Liver (tissue), 9 donors: ENCODE measurements around the gene TNRC6B. TPM values are rescaled to one million over a fixed set of nuclear protein-coding genes. Genes with fewer than 3 reads are reported as not detected.
"Not testable (repeated sequence)": the region's sequence is repeated elsewhere in the genome, so short reads cannot be mapped to it uniquely, and the experiment has no call there.

Source experiments
- DNase-seq: peaks from one replicate; pipeline ENCODE4 v3.0.0-alpha.2; 2017; ENCODE audit warnings: low spot score
- H3K27ac ChIP-seq, 2 donors: one replicate each; pipeline ENCODE4 v1.7.0; 2013; ENCODE audit warnings: inconsistent platforms in 2 of 2, low read length in 2 of 2, control low read depth in 1 of 2, low read depth in 1 of 2, mild to moderate bottlenecking in 1 of 2
- H3K27me3 ChIP-seq, 4 donors: one replicate each; pipeline versions ENCODE4 v1.6.1 to v1.7.0; 2013; ENCODE audit warnings: low read length in 3 of 4, inconsistent platforms in 1 of 4, mild to moderate bottlenecking in 1 of 4, moderate library complexity in 1 of 4; ENCODE audit not compliant: control insufficient read depth in 4 of 4, insufficient read depth in 4 of 4
- H3K36me3 ChIP-seq, 4 donors: one replicate each; pipeline versions ENCODE4 v1.6.1 to v1.7.0; 2013; ENCODE audit warnings: low read length in 3 of 4, mild to moderate bottlenecking in 3 of 4, low read depth in 1 of 4, moderate library complexity in 1 of 4; ENCODE audit not compliant: control insufficient read depth in 4 of 4, insufficient read depth in 3 of 4
- H3K4me1 ChIP-seq, 4 donors: one replicate each; pipeline versions ENCODE4 v1.6.1 to v1.7.0; 2013; ENCODE audit warnings: low read length in 3 of 4, mild to moderate bottlenecking in 3 of 4, moderate library complexity in 1 of 4; ENCODE audit not compliant: control insufficient read depth in 4 of 4, insufficient read depth in 4 of 4
- H3K4me3 ChIP-seq, 3 donors: one replicate each; pipeline versions ENCODE4 v1.6.1 to v1.7.0; 2013; ENCODE audit warnings: low read length in 3 of 3, control low read depth in 1 of 3, low read depth in 1 of 3, mild to moderate bottlenecking in 1 of 3
- H3K9ac ChIP-seq, 2 donors: one replicate each; pipeline ENCODE4 v1.7.0; 2013; ENCODE audit warnings: low read length in 2 of 2, mild to moderate bottlenecking in 2 of 2, moderate library complexity in 2 of 2, control low read depth in 1 of 2, low read depth in 1 of 2
- H3K9me3 ChIP-seq, 4 donors: one replicate each; pipeline versions ENCODE4 v1.6.1 to v1.7.0; 2013; ENCODE audit warnings: low read length in 3 of 4; ENCODE audit not compliant: control insufficient read depth in 4 of 4
- ATF3 ChIP-seq: IDR thresholded peaks from 2 replicates; pipeline ENCODE4 v1.6.1; 2016; ENCODE audit warnings: antibody characterized with exemption
- FOXA1 ChIP-seq: IDR thresholded peaks from 2 replicates; pipeline ENCODE4 v1.6.1; 2016; ENCODE audit warnings: antibody characterized with exemption
- FOXA2 ChIP-seq: IDR thresholded peaks from 2 replicates; pipeline ENCODE4 v1.6.1; 2016; ENCODE audit warnings: antibody characterized with exemption
- GABPA ChIP-seq, 2 donors: IDR thresholded peaks in 1 of 2; conservative IDR thresholded peaks in 1 of 2; 2 replicates each; pipeline ENCODE4 v1.6.1; 2016; ENCODE audit warnings: antibody characterized with exemption in 2 of 2, mild to moderate bottlenecking in 1 of 2, moderate library complexity in 1 of 2
- HNF4A ChIP-seq, 2 donors: conservative IDR thresholded peaks; 2 replicates each; pipeline ENCODE4 v1.6.1; 2016; ENCODE audit warnings: antibody characterized with exemption in 2 of 2, mild to moderate bottlenecking in 2 of 2
- HNF4G ChIP-seq: IDR thresholded peaks from 2 replicates; pipeline ENCODE4 v1.6.1; 2016; ENCODE audit warnings: antibody characterized with exemption
- JUND ChIP-seq, 2 donors: IDR thresholded peaks; 2 replicates each; pipeline ENCODE4 v1.6.1; 2016; ENCODE audit warnings: antibody characterized with exemption in 2 of 2
- NR2F2 ChIP-seq: IDR thresholded peaks from 2 replicates; pipeline ENCODE4 v1.6.1; 2016; ENCODE audit warnings: antibody characterized with exemption
- RAD21 ChIP-seq, 2 donors: IDR thresholded peaks; 2 replicates each; pipeline ENCODE4 v1.6.1; 2016; ENCODE audit warnings: antibody characterized with exemption in 2 of 2, mild to moderate bottlenecking in 2 of 2
- RXRA ChIP-seq, 2 donors: IDR thresholded peaks; 2 replicates each; pipeline ENCODE4 v1.6.1; 2017 to 2018; ENCODE audit warnings: antibody characterized with exemption in 2 of 2, mild to moderate bottlenecking in 1 of 2
- SP1 ChIP-seq: IDR thresholded peaks from 2 replicates; pipeline ENCODE4 v1.6.1; 2018; ENCODE audit warnings: antibody characterized with exemption, mild to moderate bottlenecking
- TAF1 ChIP-seq: conservative IDR thresholded peaks from 2 replicates; pipeline ENCODE4 v1.6.1; 2016; ENCODE audit warnings: antibody characterized with exemption, mild to moderate bottlenecking
- YY1 ChIP-seq: IDR thresholded peaks from 2 replicates; pipeline ENCODE4 v1.6.1; 2016; ENCODE audit warnings: antibody characterized with exemption, mild to moderate bottlenecking
- WGBS: extraction: QIAGEN DNeasy Blood & Tissue Kit; methylation state at CpG from one replicate; pipeline ENCODE4 v1.1.7; 2013; 5-methylcytosine and 5-hydroxymethylcytosine counted together
- polyA plus RNA-seq, 2 donors: library from polyadenylated mRNA; stranded (reverse) in 1 of 2; unstranded in 1 of 2; fragments of 200-250 nt in 1 of 2; fragments of >200 nt in 1 of 2; fragmentation: Nextera tagmentation in 1 of 2; extraction: Ambion mirVana in 1 of 2; gene quantifications; one replicate each; pipeline versions ENCODE4 v1.2.1 to v1.2.3, GENCODE V29; 2013 to 2015
- total RNA-seq, 2 donors: library from RNA; depleted of rRNA; stranded (reverse); fragments of >200 nt; gene quantifications; one replicate each; pipeline ENCODE4 v1.2.3, GENCODE V29; 2014
- TF ChIP-seq, protein P1 (sequence below): IDR thresholded peaks from 2 replicates; pipeline ENCODE4 v1.6.1; 2016; ENCODE audit warnings: antibody characterized with exemption
- TF ChIP-seq, protein P2 (sequence below): IDR thresholded peaks from 2 replicates; pipeline ENCODE4 v1.6.1; 2016; ENCODE audit warnings: antibody characterized with exemption, mild to moderate bottlenecking
- TF ChIP-seq, protein P3 (sequence below): IDR thresholded peaks from 2 replicates; pipeline ENCODE4 v1.6.1; 2016; ENCODE audit warnings: antibody characterized with exemption
- TF ChIP-seq, protein P4 (sequence below): fragments of 150-350 bp; IDR thresholded peaks from 2 replicates; pipeline ENCODE4 v1.5.1; 2017; ENCODE audit warnings: improper control_type of control experiment, low read depth, low read length; ENCODE audit not compliant: missing input control
- donor health status: healthy.
- donor health status: healthy.
- donor health status: healthy.
- donor health status: healthy.
- donor health status: healthy.

Gene TNRC6B
- total and polyA plus RNA-seq, 4 donors, result 4.6 to 39.1 (median 26.4) TPM

GRCh38 chr22:40183603-40184002, 5.9 kb downstream of the TNRC6B start:
- H3K27me3 ChIP-seq, H3K9ac ChIP-seq, H3K4me3 ChIP-seq, H3K36me3 ChIP-seq, DNase-seq, H3K9me3 ChIP-seq: not testable (repeated sequence)
- H3K4me1 ChIP-seq, result peaks cover 24 to 77% (median 65%) of the 10 kb centered on the region in 4 donors
- peak in 1 of 2 donors; percentile 14 for TF ChIP-seq JUND (IDR thresholded peaks at IDR 0.05)
- TF ChIP-seq RXRA (IDR thresholded peaks at IDR 0.05), result peak in 1 of 2 donors; percentile 41
- TF ChIP-seq HNF4A (conservative IDR thresholded peaks at IDR 0.05), result peak; percentile 31 to 42
- 46% methylated on average over 13 of the region's 13 CpGs for WGBS
- peak overlapping the region; percentile 45 to 72 for H3K27ac ChIP-seq

DNA sequence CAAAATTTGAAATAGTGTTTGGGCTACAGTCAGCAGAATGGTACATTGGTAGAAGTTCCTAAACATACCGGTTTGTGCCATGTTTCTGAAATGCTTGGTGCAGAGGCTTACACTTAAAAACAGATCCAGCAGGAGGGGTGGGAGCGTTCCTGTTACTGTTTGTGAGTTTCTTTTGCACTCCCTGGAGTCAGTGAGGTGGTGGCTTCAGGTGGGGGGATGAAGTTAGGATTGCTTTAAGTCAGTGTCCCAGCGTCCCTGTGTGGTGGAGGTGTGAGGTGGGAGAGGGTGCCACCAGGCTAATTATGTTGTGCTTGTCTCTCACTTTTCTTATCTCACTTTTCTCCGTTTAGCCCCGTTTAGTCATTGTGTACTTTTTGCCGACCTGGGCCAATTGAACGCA, 9.7 kb downstream of the TNRC6B start:
- Histone ChIP-seq H3K4me3 (no peak overlapping the region), H3K9ac (no peak overlapping the region), H3K4me1 (peaks cover 12 to 46% (median 38%) of the 10 kb centered on the region in 4 donors), H3K36me3 (no peaks in the 10 kb centered on the region), H3K27ac (peak overlapping the region; percentile 8 to 29), H3K9me3 (no peaks in the 10 kb centered on the region), H3K27me3 (no peaks in the 10 kb centered on the region)
- TF ChIP-seq GABPA (IDR thresholded peaks at IDR 0.05 in 1 of 2, conservative IDR thresholded peaks at IDR 0.05 in 1 of 2) (no peak), NR2F2 (no peak), FOXA2 (no peak), RAD21 (IDR thresholded peaks at IDR 0.05) (no peak), SP1 (no peak), TAF1 (no peak), HNF4G (no peak), YY1 (no peak), FOXA1 (no peak), ATF3 (no peak)
- TF ChIP-seq, protein P1, sequence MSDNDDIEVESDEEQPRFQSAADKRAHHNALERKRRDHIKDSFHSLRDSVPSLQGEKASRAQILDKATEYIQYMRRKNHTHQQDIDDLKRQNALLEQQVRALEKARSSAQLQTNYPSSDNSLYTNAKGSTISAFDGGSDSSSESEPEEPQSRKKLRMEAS, result no peak
- TF ChIP-seq, protein P2, sequence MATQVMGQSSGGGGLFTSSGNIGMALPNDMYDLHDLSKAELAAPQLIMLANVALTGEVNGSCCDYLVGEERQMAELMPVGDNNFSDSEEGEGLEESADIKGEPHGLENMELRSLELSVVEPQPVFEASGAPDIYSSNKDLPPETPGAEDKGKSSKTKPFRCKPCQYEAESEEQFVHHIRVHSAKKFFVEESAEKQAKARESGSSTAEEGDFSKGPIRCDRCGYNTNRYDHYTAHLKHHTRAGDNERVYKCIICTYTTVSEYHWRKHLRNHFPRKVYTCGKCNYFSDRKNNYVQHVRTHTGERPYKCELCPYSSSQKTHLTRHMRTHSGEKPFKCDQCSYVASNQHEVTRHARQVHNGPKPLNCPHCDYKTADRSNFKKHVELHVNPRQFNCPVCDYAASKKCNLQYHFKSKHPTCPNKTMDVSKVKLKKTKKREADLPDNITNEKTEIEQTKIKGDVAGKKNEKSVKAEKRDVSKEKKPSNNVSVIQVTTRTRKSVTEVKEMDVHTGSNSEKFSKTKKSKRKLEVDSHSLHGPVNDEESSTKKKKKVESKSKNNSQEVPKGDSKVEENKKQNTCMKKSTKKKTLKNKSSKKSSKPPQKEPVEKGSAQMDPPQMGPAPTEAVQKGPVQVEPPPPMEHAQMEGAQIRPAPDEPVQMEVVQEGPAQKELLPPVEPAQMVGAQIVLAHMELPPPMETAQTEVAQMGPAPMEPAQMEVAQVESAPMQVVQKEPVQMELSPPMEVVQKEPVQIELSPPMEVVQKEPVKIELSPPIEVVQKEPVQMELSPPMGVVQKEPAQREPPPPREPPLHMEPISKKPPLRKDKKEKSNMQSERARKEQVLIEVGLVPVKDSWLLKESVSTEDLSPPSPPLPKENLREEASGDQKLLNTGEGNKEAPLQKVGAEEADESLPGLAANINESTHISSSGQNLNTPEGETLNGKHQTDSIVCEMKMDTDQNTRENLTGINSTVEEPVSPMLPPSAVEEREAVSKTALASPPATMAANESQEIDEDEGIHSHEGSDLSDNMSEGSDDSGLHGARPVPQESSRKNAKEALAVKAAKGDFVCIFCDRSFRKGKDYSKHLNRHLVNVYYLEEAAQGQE, result no peak
- TF ChIP-seq, protein P3, sequence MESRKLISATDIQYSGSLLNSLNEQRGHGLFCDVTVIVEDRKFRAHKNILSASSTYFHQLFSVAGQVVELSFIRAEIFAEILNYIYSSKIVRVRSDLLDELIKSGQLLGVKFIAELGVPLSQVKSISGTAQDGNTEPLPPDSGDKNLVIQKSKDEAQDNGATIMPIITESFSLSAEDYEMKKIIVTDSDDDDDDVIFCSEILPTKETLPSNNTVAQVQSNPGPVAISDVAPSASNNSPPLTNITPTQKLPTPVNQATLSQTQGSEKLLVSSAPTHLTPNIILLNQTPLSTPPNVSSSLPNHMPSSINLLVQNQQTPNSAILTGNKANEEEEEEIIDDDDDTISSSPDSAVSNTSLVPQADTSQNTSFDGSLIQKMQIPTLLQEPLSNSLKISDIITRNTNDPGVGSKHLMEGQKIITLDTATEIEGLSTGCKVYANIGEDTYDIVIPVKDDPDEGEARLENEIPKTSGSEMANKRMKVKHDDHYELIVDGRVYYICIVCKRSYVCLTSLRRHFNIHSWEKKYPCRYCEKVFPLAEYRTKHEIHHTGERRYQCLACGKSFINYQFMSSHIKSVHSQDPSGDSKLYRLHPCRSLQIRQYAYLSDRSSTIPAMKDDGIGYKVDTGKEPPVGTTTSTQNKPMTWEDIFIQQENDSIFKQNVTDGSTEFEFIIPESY, result no peak
- TF ChIP-seq, protein P4, sequence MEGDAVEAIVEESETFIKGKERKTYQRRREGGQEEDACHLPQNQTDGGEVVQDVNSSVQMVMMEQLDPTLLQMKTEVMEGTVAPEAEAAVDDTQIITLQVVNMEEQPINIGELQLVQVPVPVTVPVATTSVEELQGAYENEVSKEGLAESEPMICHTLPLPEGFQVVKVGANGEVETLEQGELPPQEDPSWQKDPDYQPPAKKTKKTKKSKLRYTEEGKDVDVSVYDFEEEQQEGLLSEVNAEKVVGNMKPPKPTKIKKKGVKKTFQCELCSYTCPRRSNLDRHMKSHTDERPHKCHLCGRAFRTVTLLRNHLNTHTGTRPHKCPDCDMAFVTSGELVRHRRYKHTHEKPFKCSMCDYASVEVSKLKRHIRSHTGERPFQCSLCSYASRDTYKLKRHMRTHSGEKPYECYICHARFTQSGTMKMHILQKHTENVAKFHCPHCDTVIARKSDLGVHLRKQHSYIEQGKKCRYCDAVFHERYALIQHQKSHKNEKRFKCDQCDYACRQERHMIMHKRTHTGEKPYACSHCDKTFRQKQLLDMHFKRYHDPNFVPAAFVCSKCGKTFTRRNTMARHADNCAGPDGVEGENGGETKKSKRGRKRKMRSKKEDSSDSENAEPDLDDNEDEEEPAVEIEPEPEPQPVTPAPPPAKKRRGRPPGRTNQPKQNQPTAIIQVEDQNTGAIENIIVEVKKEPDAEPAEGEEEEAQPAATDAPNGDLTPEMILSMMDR, result no peak
- 56% methylated on average over 7 of the region's 7 CpGs for WGBS
- no peak for DNase-seq
